AG10803 (cell line): ENCODE results near the gene ZFX.

ENCODE experiments used
- DNase-seq: peaks from one replicate; pipeline ENCODE4 v3.0.0; 2010; ENCODE audit warnings: low read depth
- H3K4me3 ChIP-seq: 2 replicates; pipeline ENCODE4 v1.5.1; 2011; ENCODE audit warnings: mild to moderate bottlenecking, low read length, control low read depth
- CTCF ChIP-seq: conservative IDR thresholded peaks from 2 replicates; pipeline ENCODE4 v1.5.1; 2011; ENCODE audit warnings: mild to moderate bottlenecking, low read length, control low read depth, inconsistent platforms

ZFX gene

DNA sequence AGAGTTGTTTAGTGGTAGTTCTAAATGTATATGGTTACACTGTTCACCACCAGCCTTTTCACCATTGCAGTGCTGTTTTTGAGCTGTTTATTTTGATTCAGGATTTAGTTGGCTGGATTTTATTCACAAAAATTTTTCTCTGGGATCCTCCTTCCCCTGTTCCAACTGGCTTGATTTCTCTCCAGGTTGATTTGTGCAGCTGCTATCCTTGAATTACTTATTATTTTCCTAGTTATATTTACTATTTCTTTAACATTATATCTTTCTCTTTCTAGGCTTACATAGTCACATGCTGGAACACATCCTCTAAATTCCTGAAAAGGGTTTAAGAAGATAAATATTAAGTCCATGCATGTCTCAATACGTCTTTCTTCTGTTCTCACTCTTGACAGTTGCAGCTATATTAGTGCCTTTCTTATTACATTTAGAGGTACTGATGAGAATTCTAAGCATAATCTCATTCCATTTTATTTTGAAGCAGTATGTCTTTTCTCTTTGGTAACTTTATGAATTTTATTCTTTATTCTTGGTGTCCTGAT is 82.2 kb downstream of the ZFX start:
- no peak for TF ChIP-seq CTCF
- no peak overlapping the region for H3K4me3 ChIP-seq
- DNase-seq: no peak

DNA sequence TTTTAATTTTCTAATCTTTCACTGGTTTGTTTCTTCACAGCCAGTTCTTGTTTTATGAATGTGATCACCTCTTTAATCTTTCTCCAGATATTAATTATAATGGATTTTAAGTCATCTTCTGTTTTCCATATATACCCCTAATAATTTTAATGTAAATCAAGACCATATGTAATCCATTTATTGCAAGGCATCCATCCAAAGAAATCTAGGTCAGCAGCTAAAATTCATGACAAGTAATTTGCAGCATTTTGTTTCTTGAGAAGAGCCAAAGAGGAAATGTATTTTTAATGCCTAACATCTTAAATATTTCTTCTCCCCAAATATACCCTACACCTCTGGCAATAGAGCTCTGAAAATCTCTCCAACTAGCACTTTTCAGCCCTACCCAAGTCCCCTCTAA is 83.3 kb downstream of the ZFX start:
- TF ChIP-seq CTCF: no peak
- no peak overlapping the region for H3K4me3 ChIP-seq
- DNase-seq: no peak

- H3K4me3 ChIP-seq: no peak overlapping the region
- DNase-seq: no peak
- no peak for TF ChIP-seq CTCF
Observed at GRCh38 chrX:24235084-24235710, 85.7 kb downstream of the ZFX start.

- TF ChIP-seq CTCF: peak; percentile 31
- no peak overlapping the region for H3K4me3 ChIP-seq
- DNase-seq: peak; percentile 18
Observed at GRCh38 chrX:24241822-24242648, 92.5 kb downstream of the ZFX start.

- no peak overlapping the region for H3K4me3 ChIP-seq
- no peak for TF ChIP-seq CTCF
- peak; percentile 92 for DNase-seq
Observed at GRCh38 chrX:24242649-24243175, 93.2 kb downstream of the ZFX start.

DNA sequence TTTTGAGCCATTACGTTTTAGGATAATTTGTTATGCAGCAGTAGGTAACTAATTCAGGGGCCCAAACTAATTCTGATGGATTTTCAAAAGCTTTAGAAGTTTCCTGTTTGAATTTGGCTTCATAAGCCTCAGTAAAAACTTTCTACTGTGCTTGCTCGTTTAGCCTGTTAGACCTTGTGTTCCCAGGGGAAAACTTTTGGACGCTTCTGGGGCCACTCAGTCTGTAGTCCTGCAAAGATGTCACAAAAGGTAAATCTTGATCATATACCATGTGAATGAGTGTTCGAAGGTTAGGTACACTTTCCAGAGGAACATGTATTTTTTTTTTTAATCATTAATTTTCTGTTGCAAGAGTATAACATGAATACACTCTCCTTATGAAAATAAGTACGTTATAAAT is 93.7 kb downstream of the ZFX start:
- no peak for TF ChIP-seq CTCF
- no peak overlapping the region for H3K4me3 ChIP-seq
- no peak for DNase-seq
